Fibroblast of upper back skin (primary cell): Measurements from ENCODE around the gene COL6A1.

Experiments
- DNase-seq: peaks from one replicate; pipeline ENCODE4 v3.0.0-alpha.2; 2013

The COL6A1 gene

GRCh38 chr21:45981151-45982091 is at the start of gene COL6A1:
Gene COL6A1 (plus strand): TSS chr21:45981770. CDS start chr21:45981851, 81 bp downstream.
- peak; percentile 92 for DNase-seq

GRCh38 chr21:45932922-45933502 is 48.6 kb upstream of the COL6A1 start:
- no peak for DNase-seq

- DNase-seq: no peak
Observed at GRCh38 chr21:45934085-45934484, 47.5 kb upstream of the COL6A1 start.

GRCh38 chr21:45934554-45934953 is 47.0 kb upstream of the COL6A1 start:
- no peak for DNase-seq

GRCh38 chr21:45935628-45936027 is 45.9 kb upstream of the COL6A1 start:
- peak; percentile 17 for DNase-seq

- DNase-seq: no peak
Observed at GRCh38 chr21:45937721-45938452, 43.7 kb upstream of the COL6A1 start.

GRCh38 chr21:45938453-45938755 is 43.2 kb upstream of the COL6A1 start:
- DNase-seq: no peak

GRCh38 chr21:45938811-45939520 is 42.6 kb upstream of the COL6A1 start:
- no peak for DNase-seq

GRCh38 chr21:45939521-45940045 is 42.0 kb upstream of the COL6A1 start:
- no peak for DNase-seq

- DNase-seq: no peak
Observed at GRCh38 chr21:45940091-45940490, 41.5 kb upstream of the COL6A1 start.

GRCh38 chr21:45940621-45941337 is 40.8 kb upstream of the COL6A1 start:
- DNase-seq: no peak

- DNase-seq: no peak
Observed at GRCh38 chr21:45941338-45941710, 40.2 kb upstream of the COL6A1 start.

GRCh38 chr21:45941717-45942546 is 39.6 kb upstream of the COL6A1 start:
- no peak for DNase-seq

- no peak for DNase-seq
Observed at GRCh38 chr21:45942755-45943629, 38.6 kb upstream of the COL6A1 start.

- DNase-seq: no peak
Observed at GRCh38 chr21:45943630-45944540, 37.7 kb upstream of the COL6A1 start.

GRCh38 chr21:45944601-45945000 is 37.0 kb upstream of the COL6A1 start:
- DNase-seq: no peak

- no peak for DNase-seq
Observed at GRCh38 chr21:45945066-45945867, 36.3 kb upstream of the COL6A1 start.

- DNase-seq: no peak
Observed at GRCh38 chr21:45945868-45946210, 35.7 kb upstream of the COL6A1 start.
